ENCODE data around the gene PLAAT4.
"Not testable (repeated sequence)": the region's sequence is repeated elsewhere in the genome, so short reads cannot be mapped to it uniquely, and the experiment has no call there.

The PLAAT4 gene

GRCh38 chr11:63564784-63565350 lies 28.3 kb downstream of the PLAAT4 start:
- in situ Hi-C loops (cut with MboI; ENCODE audit: low sequenced_read_pairs) = no loop called here

GRCh38 chr11:63567044-63567840 lies 30.6 kb downstream of the PLAAT4 start:
- in situ Hi-C loops (cut with MboI; ENCODE audit: low sequenced_read_pairs) = no loop called here

- in situ Hi-C loops (cut with MboI; ENCODE audit: low sequenced_read_pairs) = no loop called here
Observed at GRCh38 chr11:63569570-63569969, 33.0 kb downstream of the PLAAT4 start.

GRCh38 chr11:63572026-63572688 lies 35.5 kb downstream of the PLAAT4 start:
- in situ Hi-C loops (cut with MboI; ENCODE audit: low sequenced_read_pairs) = no loop called here

DNA sequence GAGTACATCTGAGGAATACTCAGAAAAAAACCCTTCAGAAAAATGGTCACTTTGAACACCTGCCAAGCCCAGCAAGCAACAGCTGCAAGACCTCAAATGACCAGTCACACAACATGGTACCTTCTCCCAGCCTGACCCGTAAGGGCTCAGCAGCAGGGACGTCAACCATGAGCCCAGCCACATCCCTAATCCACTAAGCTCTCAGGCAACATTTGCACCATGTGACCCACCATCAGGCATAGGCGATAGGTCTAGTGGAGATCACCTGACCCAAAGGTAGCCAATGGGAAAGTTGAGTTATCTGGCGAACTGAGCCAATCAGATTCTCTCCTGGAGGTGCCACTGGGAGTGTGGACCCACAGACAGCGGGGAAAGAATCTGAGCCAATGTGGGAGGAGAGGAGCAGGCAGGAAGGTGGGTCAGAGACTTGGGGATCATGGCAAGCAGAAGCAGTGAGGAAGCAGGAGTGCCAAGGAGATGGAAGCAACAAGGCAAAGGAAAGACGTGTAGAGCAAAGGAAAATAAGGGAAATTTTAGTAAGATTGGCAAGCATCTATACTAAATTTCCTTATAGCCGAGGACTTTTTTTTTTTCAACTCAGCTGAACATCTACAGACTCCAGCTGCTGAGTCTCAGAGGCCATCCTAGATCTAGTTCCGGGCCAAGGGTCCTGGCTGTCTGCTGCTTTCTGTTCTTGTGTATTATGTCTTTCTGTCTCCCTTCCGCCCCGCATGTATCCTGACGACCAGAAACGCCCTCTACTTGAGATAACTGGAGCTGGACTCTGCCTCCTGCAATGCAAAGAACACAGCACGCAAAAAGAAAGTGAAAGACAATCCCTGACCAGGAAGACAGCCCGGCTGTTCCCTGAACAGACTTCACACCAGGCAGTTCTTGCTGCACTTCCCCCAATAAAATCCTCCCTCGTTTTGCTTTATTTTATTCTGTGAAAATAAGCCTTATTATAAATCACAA lies 37.6 kb downstream of the PLAAT4 start:
- in situ Hi-C loops (cut with MboI; ENCODE audit: low sequenced_read_pairs) = no loop called here

- in situ Hi-C loops (cut with MboI; ENCODE audit: low sequenced_read_pairs) = no loop called here
Observed at GRCh38 chr11:63574856-63575602, 38.4 kb downstream of the PLAAT4 start.

GRCh38 chr11:63578882-63579281 lies 42.3 kb downstream of the PLAAT4 start:
- in situ Hi-C loops (cut with MboI; ENCODE audit: low sequenced_read_pairs) = not testable (repeated sequence)

DNA sequence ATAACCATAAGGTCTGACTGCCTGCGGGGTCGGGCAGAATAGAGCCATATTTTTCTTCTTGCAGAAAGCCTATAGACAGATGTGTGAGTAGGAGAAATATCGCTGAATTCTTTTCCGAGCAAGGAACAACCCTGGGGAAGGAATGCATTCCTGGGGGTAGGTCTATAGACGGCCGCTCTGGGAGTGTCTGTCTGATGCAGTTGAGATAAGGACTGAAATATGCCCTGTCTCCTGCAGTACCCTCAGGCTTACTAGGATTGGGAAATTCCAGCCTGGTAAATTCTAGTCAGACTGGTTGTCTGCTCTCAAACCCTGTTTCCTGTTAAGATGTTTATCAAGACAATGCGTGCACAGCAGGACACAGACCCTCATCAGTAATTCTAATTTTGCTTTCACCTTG lies 44.6 kb downstream of the PLAAT4 start:
- in situ Hi-C loops (cut with MboI; ENCODE audit: low sequenced_read_pairs) = not testable (repeated sequence)

DNA sequence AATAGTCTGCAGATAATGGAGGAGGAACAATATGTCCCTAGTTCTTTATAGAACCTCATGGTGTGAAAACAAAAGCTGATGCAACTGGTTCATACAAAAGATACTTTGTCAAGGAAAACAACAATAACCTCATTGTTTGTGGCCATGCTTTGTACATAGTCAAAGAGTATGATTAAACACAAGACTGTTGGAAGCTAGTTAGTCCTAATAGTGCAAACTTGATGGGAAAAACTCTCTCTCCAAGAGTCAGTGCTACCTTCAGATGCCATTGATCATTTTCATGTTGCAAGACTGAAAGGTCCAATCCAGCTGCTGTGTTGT lies 46.7 kb downstream of the PLAAT4 start:
- in situ Hi-C loops (cut with MboI; ENCODE audit: low sequenced_read_pairs) = no loop called here

- in situ Hi-C loops (cut with MboI; ENCODE audit: low sequenced_read_pairs) = no loop called here
Observed at GRCh38 chr11:63586451-63587166, 50.0 kb downstream of the PLAAT4 start.

GRCh38 chr11:63589000-63589399 lies 52.4 kb downstream of the PLAAT4 start:
- in situ Hi-C loops (cut with MboI; ENCODE audit: low sequenced_read_pairs) = no loop called here

GRCh38 chr11:63590024-63590788 lies 53.6 kb downstream of the PLAAT4 start:
- in situ Hi-C loops (cut with MboI; ENCODE audit: low sequenced_read_pairs) = no loop called here

DNA sequence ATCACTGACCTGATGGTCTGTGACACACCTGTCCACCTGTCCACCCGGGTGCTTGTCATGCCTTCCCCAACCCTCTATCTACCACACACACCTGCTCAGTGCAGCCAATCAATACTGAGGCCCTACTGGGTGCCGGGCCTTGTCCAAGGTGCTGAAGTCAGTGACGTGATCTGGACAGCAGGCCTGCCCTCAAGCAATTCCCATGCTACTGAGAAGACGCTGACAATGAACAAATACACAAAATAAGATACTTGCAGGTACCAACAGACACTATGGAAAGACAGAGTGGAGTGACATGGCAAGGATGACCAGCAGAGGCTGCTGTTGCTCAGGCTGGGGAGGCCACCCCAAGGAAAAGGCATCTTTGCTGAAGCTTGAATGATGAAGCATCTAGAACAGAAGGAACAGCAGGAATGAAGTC lies 56.4 kb downstream of the PLAAT4 start:
- in situ Hi-C loops (cut with MboI; ENCODE audit: low sequenced_read_pairs) = no loop called here

GRCh38 chr11:63595296-63595695 lies 58.7 kb downstream of the PLAAT4 start:
- in situ Hi-C loops (cut with MboI; ENCODE audit: low sequenced_read_pairs) = no loop called here

Measured in HL-60/S4 (cell line).